HG03575 (cell line): Measurements from ENCODE around the gene CATSPERZ.

Experiments used
- ATAC-seq: cut with Tn5 transposase; IDR thresholded peaks from one replicate; pipeline ENCODE4 v1.9.1; 2021; ENCODE audit not compliant: unreplicated experiment, insufficient number of reproducible peaks, low FRiP score; ENCODE audit errors: extremely low read depth

CATSPERZ gene, protein sequence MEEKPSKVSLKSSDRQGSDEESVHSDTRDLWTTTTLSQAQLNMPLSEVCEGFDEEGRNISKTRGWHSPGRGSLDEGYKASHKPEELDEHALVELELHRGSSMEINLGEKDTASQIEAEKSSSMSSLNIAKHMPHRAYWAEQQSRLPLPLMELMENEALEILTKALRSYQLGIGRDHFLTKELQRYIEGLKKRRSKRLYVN

DNA sequence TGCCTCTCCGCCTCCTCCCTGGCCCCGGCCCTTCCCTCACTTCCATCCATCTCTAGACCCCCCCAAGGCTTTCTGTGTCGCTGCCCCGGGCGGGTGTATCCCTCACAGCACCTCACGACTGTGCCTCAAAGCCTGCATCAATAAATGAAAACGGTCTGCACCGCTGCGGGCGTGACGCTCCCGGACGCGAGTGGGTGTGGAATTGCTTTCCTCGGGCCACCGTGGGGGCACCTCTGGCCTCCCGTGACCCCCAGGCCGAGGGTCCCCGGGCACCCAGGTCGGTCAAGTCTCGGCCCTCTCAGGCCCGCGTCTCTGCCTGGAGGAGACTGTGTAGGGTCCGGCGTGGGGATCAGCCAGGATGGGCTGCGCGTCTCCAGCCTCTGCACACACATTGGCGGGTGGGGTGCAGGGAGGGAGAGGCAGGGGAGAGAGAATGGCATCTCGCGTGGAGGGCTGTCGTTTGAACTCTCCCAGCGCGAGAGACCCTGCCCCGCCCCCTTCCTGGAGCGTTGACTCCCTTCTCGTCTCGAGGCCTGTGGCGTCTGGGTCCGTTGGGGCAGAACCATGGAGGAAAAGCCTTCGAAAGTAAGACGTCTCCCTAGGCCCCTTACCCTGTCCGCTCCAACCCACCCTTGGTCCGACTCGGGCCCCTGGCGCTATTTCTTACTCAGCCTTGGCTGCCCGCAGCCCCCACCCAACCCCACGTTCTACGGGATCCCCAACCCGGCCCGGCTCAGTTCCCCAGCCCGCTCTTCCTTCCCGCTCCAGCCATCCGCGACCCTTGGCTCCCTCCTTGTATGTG is at the start of gene CATSPERZ:
TSS of gene CATSPERZ (plus strand) at position 512 of the 802 bp plus-strand sequence. CDS start at position 565, 53 bp downstream.
- ATAC-seq, result no peak

DNA sequence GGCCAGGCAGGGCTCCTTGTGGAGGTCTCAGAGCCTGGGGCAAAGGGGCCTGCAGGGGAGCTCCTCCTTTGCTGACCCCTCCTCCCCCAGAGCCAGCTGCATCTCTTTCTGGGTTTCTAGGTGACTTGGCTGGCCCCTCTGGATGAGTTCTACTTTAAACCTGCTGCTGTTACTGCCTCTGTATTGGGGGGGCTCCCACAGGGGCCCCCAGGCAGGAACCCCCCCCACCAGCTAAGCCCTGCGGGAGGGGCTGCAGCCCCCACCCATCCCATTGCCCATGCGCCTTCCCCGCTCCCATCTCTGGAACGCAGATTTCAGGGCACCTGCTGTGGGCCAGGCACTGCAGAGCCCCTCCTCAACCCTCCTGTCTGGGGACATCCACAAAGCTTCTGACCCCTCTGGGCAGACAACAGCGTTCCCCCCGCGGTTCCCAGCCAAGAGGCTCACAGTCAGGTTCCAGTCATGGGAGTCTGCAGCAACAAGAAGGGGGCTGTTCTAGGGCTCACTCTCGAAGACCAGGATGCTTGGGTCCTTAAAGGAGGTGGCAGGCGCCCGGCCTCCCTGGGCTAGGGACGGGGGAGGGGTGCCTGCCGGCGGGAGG is 49.6 kb upstream of the CATSPERZ start:
- ATAC-seq, result no peak

DNA sequence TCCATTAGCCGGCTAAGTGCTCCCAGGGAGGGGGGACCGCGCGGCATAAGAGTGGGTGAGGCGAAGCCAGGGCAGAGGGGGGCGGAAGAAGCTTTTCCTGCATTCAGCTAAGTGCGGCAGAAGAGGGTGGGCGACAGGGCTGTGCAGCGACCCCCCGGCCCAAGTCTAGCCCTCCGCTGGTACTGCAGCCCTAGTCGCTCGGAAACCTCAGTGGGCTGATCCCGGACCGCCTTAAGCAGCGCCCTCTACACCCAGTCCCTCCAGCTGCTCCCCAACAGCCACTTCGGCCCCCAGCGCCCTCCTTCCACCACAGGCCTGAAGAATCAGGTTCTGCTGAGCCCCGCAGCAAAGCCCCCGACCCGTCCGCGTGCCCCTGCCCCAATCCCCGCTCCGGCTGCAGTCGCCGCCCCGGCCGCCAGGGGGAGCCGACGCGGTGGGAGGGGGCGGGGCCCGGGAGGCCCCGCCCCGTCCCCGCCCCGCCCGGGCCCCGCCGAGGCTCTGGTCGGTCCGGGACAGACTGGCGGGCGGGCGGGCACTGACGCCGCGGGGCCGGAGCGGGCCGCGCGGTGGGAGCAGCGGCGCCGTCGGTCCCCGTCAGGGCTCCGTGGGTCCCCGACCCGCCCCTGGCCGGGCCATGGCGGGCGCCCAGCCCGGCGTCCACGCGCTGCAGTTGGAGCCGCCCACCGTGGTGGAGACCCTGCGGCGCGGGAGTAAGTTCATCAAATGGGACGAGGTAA is 49.0 kb upstream of the CATSPERZ start, which contains the start of gene PLCB3:
TSS of gene PLCB3 (plus strand) at position 515 of the 737 bp plus-strand sequence. CDS start at position 635, 120 bp downstream.
- no peak for ATAC-seq

DNA sequence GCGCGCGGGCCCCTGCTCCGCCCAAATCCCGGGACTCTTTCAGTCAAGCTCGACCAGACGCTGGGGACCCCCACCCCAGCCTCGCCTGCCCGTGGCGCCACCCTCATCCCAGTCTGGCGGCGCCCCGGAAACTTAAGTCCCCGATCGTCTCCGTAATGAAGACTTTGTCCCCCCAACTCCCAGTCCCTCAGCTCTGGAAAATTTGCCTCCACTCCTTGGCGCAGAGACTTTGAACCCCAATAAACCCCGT is 48.5 kb upstream of the CATSPERZ start:
- no peak for ATAC-seq

DNA sequence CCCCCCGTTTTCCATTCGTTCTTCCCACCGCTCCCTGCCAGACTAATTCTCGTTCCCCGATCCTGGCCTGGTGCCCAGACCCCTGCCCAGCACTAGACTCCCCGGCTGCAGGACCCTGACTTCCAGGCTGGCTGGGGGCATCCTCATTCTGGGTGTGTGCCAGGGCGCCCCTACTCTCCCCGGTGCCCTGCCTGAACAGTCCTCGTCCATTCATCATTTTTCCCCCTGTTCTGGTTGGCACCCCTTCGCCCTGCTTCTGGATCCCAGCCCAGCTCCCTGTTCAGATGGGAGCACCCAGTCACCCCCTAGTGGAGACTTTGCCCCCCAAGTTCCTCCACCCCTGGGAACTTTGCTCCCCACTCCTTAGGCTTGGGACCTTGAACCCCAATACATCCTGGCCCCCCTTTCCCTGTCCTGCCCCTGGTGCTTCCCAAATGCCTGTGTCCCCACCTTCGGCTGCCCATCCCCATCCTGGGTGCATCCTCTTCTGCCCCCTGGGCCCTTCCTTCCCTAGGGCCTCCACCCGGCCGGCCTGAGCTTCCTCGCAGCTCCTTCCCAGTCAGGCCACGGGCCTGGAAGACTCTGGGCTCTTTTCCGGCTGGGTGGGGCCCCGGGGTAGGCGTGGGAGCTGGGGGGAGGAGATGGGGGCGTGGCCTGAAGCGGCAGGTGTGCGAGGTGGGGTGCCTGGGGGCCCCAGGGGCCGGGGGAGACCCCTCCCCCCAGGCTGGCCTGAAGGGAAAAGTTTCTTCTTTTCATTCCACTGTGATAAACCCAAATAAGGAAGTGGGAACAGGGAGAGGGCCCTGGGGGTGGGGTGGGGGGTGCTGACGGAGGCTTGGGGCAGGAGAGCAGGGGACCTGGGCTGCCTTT is 47.9 kb upstream of the CATSPERZ start:
- ATAC-seq, result no peak

DNA sequence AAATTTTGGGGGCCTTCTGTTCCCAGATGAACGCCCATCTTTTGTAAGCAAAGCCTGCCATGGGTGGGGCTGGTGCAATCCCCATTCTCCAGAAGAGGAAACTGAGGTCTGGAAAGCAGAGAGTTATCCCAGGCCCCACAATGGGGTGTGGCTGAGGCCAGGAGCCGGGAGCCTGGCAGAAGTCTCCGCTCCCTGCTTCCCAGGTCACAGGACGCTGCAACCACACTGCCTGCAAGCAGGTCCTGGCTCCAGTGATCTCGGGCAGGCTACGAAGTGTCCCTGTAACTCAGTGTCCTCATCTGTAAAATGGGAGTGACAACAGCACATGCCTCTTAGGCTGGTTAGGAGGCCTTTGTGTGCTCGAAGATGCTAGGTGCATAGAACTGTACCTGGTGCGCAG is 47.1 kb upstream of the CATSPERZ start:
- no peak for ATAC-seq

DNA sequence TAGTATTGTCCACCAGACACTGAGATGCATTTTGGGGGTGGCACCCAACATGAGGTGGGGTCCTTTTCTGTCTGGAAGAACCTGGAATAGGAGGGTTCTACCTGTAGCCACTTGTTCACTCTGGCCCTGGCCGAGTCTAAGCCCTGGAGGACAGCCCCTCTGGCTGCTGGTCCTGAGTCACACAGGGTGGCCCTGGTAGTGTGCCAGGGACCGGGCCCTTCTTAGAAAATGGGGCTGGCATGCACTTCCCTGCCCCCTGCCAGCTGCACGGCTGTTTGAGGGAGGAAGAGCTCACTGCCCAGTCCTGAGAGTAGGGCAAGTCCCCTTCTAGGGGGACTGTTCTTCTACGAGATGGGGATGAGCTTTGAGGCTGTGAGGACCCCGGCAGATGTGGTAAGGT is 46.7 kb upstream of the CATSPERZ start:
- ATAC-seq, result no peak

DNA sequence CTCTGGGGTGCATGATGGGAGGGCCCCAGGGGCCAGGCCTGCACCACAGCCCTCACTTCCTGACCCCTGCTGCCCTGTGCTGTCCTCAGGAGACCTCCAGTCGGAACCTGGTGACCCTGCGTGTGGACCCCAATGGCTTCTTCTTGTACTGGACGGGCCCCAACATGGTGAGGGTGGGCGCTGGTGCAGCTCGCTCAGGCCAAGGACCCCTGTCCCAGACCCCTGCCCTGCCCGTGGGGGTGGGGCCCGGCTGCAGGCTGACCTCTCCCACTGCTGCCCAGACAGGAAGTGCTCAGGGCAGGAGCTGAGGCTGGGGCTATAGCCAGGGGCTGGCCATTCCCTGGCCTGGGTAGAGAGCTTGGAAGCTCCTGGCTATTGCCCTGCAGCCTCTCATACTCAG is 45.8 kb upstream of the CATSPERZ start:
- ATAC-seq, result no peak

DNA sequence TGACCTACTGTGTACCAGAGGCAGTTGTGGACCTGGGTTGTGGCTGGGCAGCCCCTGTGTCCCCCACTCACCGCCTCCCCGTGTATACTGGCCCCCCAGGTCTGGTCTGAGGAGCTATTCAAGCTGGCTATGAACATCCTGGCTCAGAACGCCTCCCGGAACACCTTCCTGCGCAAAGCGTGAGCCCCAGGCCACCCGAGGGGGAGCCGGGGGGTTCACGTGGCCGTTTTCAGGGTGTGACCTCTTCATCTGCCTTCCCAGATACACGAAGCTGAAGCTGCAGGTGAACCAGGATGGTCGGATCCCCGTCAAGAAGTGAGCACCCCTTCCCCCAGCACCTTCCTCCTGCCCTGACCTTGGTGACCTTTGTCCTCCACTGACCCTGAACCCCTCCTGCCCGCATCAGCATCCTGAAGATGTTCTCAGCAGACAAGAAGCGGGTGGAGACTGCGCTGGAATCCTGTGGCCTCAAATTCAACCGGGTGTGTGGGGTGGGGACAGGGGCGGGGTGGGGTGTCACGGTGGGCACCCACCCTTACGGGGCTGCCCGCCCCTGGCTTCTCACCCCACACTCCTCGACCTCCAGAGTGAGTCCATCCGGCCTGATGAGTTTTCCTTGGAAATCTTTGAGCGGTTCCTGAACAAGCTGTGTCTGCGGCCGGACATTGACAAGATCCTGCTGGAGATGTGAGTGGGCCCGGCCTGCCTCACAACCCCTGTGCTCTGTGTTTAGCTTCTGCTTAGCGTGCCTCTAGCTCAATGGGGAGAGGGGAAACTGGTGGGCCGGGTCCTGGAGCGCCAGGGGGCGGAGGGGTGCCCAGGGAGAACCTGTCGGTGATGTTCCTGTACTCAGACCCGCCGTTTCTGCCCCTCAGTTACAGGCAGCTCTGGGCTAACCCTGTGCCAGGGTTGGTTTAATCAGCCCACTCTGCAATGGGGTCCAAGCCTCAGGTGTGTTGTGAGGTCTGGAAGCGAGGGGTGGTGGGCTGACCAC is 44.7 kb upstream of the CATSPERZ start:
- ATAC-seq, result no peak

DNA sequence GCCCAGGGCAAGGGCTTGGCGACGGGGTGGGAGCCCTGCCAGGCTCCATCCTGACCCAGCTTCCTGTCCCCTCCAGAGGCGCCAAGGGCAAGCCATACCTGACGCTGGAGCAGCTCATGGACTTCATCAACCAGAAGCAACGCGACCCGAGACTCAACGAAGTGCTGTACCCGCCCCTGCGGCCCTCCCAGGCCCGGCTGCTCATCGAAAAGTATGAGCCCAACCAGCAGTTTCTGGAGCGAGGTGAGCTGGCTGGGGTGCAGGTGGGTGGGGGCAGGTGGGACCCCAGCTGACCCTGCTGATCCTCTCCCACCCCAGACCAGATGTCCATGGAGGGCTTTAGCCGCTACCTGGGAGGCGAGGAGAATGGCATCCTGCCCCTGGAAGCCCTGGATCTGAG is 43.9 kb upstream of the CATSPERZ start:
- no peak for ATAC-seq

DNA sequence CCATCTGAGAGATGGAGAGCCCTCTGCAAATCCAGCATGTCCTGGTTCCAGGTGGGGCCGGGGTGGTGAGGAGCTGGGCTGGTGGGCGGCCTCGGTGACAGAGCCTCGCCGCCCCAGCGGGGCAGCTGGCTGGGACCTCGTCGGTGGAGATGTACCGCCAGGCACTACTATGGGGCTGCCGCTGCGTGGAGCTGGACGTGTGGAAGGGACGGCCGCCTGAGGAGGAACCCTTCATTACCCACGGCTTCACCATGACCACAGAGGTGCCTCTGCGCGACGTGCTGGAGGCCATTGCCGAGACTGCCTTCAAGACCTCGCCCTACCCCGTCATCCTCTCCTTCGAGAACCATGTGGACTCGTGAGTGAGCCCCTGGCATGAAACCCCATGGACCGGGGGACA is 41.8 kb upstream of the CATSPERZ start:
- no peak for ATAC-seq

DNA sequence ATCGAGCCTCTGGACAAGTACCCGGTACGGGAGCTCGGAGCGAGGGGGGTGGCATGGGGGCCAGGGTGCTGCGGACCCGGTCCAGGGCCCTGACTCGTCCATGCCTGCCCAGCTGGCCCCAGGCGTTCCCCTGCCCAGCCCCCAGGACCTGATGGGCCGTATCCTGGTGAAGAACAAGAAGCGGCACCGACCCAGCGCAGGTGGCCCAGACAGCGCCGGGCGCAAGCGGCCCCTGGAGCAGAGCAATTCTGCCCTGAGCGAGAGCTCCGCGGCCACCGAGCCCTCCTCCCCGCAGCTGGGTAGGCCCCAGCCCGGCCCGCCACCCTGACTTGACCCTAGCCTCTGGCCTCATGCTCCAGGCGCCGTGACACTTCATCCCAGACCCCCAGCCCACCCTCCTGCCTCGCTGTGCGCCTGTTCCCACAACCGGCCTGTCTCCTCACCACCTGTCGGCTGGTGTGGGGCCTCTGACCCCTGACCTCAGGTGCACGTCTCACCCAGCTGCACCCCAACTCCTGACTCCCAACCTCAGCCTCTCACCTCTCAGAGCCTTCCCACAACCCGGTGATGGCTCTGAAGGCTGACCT is 41.1 kb upstream of the CATSPERZ start:
- ATAC-seq, result no peak

DNA sequence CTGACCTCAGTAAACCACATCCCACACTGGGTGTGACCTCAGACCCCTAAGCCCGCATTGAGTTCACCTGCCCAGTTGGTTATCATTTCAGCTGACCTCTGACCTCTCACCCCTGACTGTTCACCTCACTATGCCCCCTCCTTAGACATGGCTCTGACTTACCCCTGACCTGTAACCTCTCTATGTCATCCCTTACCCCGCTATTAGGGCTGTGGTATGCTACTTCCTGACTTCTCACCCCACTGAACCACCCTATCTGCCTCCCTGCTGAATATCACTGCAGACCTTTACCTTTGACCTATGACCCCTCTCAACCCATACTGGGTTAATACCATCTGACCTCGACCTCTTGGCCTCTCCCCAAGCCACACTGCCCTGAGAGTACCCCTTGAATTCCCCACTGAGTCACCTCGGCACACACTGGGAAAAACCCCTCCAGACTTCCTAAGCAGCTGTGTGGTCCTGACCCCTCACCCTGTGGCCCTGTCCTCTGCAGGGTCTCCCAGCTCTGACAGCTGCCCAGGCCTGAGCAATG is 40.6 kb upstream of the CATSPERZ start:
- ATAC-seq, result no peak

DNA sequence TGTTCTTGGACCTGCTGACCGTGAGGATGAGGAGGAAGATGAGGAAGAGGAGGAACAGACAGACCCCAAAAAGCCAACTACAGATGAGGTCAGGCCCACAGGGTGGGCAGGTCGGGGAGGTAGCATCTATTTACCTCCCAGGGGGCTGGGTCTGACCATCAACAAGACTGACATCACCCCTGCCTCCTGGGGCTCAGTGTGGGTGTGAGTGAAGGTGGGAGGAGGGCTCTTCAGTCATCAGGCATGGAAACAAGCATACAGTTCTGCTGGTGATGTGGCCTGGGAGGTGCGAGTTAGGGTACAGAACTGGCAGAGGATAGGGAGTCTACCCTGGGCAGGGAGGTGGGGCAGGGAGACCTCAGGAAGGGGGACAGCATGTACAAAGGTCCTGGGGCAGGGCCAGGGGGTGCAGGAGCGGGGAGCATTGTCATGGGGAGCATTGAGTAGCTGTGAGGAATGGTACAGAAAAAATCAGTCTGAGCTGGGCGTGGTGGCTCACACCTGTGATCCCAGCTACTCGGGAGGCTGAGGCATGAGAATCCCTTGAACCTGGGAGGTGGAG is 39.9 kb upstream of the CATSPERZ start:
- ATAC-seq, result no peak

DNA sequence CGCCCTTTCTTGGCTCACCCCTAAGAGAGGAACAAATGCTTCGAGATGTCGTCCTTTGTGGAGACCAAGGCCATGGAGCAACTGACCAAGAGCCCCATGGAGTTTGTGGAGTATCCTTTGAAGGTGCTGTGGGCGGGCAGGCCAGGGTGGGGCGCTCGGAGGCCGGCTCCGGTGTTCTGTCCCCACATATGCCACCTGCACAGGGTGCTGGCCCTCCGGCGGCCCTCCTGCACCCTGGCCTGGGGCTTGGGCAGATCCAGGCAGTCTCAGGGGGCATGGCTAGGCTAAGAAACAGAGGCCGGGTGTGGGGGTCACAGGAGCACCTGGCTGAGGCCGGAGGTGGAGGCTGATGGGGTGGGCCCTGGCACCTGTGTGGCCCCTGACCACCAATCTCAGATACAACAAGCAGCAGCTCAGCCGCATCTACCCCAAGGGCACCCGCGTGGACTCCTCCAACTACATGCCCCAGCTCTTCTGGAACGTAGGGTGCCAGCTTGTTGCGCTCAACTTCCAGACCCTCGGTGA is 38.5 kb upstream of the CATSPERZ start:
- ATAC-seq, result no peak

DNA sequence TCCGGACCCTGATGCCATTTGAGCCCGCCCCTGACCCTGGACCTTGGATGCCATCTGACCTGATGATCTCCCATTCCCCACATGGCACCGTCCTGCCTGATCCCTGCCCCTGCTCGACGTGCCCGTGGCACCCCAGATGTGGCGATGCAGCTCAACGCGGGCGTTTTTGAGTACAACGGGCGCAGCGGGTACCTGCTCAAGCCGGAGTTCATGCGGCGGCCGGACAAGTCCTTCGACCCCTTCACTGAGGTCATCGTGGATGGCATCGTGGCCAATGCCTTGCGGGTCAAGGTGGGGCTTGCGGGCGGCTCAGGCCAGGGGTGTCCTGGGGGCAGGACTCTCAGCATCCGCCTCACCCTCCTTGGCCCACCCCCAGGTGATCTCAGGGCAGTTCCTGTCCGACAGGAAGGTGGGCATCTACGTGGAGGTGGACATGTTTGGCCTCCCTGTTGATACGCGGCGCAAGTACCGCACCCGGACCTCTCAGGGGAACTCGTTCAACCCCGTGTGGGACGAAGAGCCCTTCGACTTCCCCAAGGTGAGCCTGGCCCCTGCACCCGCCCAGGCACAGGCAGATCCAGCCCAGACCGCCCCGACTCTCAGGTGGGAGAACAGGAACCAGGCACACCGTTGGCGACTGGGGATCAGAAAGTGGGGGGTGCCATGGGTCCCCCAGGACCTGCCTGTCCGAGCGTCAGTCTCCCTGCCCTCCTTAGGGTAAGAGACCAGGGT is 37.7 kb upstream of the CATSPERZ start:
- no peak for ATAC-seq
